H1 (cell line): Measurements from ENCODE around the gene ZFP36L1. TPM values are rescaled to one million over a fixed set of nuclear protein-coding genes. Genes with fewer than 3 reads are reported as not detected.

Experiments
- CTCF ChIA-PET: fragments of 300-600 bp; sonication (Branson Sonifier 250); formaldehyde crosslinking; loops from one replicate; lab custom pipeline; 2021; ENCODE audit not compliant: partially characterized antibody; lab: Charles Lee
- POLR2A ChIA-PET: fragments of 300-600 bp; sonication (Branson Sonifier 250); formaldehyde crosslinking; loops from one replicate; lab custom pipeline; 2021; ENCODE audit warnings: inconsistent platforms; ENCODE audit not compliant: partially characterized antibody; lab: Charles Lee
- DNase-seq, 2 experiments: peaks; one replicate each; pipeline versions ENCODE4 v3.0.0 to v3.0.0-alpha.2; 2010 to 2022; ENCODE audit warnings: low spot score in 2 of 2, low read depth in 1 of 2, mixed read lengths in 1 of 2
- FAIRE-seq: peaks from 2 replicates; lab custom pipeline; 2011; peaks lifted over from hg19 to GRCh38; lab: Jason Lieb, UNC
- H2AFZ ChIP-seq: 2 replicates; pipeline ENCODE4 v1.8.1; 2012; ENCODE audit warnings: low read length, inconsistent platforms
- H2AK5ac ChIP-seq: 2 replicates; pipeline ENCODE4 v1.6.1; 2013; ENCODE audit warnings: low read depth, low read length
- H2BK120ac ChIP-seq: replicated peaks from 2 replicates; pipeline ENCODE3; 2013; ENCODE audit warnings: low read depth, low read length, inconsistent platforms
- H2BK12ac ChIP-seq: 2 replicates; pipeline ENCODE4 v1.6.1; 2013; ENCODE audit warnings: low read depth, low read length
- H2BK15ac ChIP-seq: 2 replicates; pipeline ENCODE4 v1.6.1; 2013; ENCODE audit warnings: low read length
- H2BK20ac ChIP-seq: 2 replicates; pipeline ENCODE4 v1.6.1; 2013; ENCODE audit warnings: low read length
- H2BK5ac ChIP-seq: 2 replicates; pipeline ENCODE4 v1.6.1; 2013; ENCODE audit warnings: low read depth, low read length
- H3K14ac ChIP-seq: 2 replicates; pipeline ENCODE4 v1.6.1; 2013; ENCODE audit warnings: inconsistent platforms; ENCODE audit not compliant: insufficient read length
- H3K18ac ChIP-seq: 2 replicates; pipeline ENCODE4 v1.6.1; 2013; ENCODE audit warnings: low read length; ENCODE audit errors: extremely low read depth
- H3K23ac ChIP-seq: 2 replicates; pipeline ENCODE4 v1.6.1; 2013; ENCODE audit warnings: inconsistent platforms; ENCODE audit not compliant: insufficient read length
- H3K23me2 ChIP-seq: 2 replicates; pipeline ENCODE4 v1.6.1; 2013; ENCODE audit warnings: low read depth, low read length
- H3K27ac ChIP-seq: 2 replicates; pipeline ENCODE4 v1.6.1; 2011; ENCODE audit warnings: low read depth, low read length, inconsistent platforms
- H3K27me3 ChIP-seq, 4 experiments: replicated peaks in 1 of 4; 1 replicate in 1 of 4; 2 replicates in 3 of 4; pipeline versions ENCODE4 v1.6.1 to v1.8.1; 2011 to 2013; ENCODE audit warnings: low read length in 3 of 4, mild to moderate bottlenecking in 3 of 4, inconsistent platforms in 2 of 4, mixed read lengths in 2 of 4, moderate library complexity in 1 of 4; ENCODE audit not compliant: control insufficient read depth in 3 of 4, insufficient read depth in 3 of 4; ENCODE audit errors: extremely low read depth in 1 of 4
- H3K36me3 ChIP-seq, 4 experiments: 2 replicates each; pipeline versions ENCODE4 v1.6.1 to v1.8.1; 2011 to 2013; ENCODE audit warnings: mild to moderate bottlenecking in 4 of 4, low read length in 3 of 4, moderate library complexity in 2 of 4, control low read depth in 1 of 4, inconsistent platforms in 1 of 4; ENCODE audit not compliant: insufficient read depth in 4 of 4, control insufficient read depth in 2 of 4
- H3K4ac ChIP-seq: replicated peaks from 2 replicates; pipeline ENCODE3; 2013; ENCODE audit warnings: low read length, low read depth, mixed read lengths, inconsistent platforms; ENCODE audit not compliant: insufficient read length
- H3K4me1 ChIP-seq, 4 experiments: replicated peaks in 1 of 4; 1 replicate in 1 of 4; 2 replicates in 3 of 4; pipeline versions ENCODE4 v1.6.1 to v1.8.1; 2011 to 2013; ENCODE audit warnings: low read length in 3 of 4, inconsistent platforms in 2 of 4, mixed read lengths in 1 of 4; ENCODE audit not compliant: insufficient read depth in 4 of 4, control insufficient read depth in 3 of 4
- H3K4me2 ChIP-seq, 2 experiments: 2 replicates each; pipeline versions ENCODE4 v1.6.1 to v1.8.1; 2011 to 2013; ENCODE audit warnings: low read depth in 2 of 2, low read length in 2 of 2, control low read depth in 1 of 2, inconsistent platforms in 1 of 2, mild to moderate bottlenecking in 1 of 2; ENCODE audit not compliant: insufficient read depth in 1 of 2
- H3K4me3 ChIP-seq, 4 experiments: fragments of 200-600, 300-600 bp in 1 of 4; sonication (generic), shearing (Covaris generic), sonication (Bioruptor Twin) in 1 of 4; 2 replicates each; pipeline versions ENCODE4 v1.5.1 to v1.8.1; 2011 to 2016; ENCODE audit warnings: low read length in 4 of 4, low read depth in 3 of 4, control low read depth in 2 of 4, inconsistent platforms in 2 of 4, mild to moderate bottlenecking in 2 of 4, mixed read lengths in 1 of 4, moderate library complexity in 1 of 4; ENCODE audit not compliant: insufficient read depth in 2 of 4; ENCODE audit errors: extremely low read depth in 1 of 4
- H3K56ac ChIP-seq: replicated peaks from 2 replicates; pipeline ENCODE3; 2013; ENCODE audit warnings: low read depth, mild to moderate bottlenecking, mixed read lengths, low read length, inconsistent platforms; ENCODE audit not compliant: insufficient read length
- H3K79me1 ChIP-seq: 2 replicates; pipeline ENCODE4 v1.6.1; 2013; ENCODE audit warnings: low read depth, low read length, control low read depth
- H3K79me2 ChIP-seq, 2 experiments: 2 replicates each; pipeline versions ENCODE4 v1.6.1 to v1.8.1; 2012 to 2013; ENCODE audit warnings: low read length in 2 of 2, mild to moderate bottlenecking in 2 of 2, inconsistent platforms in 1 of 2; ENCODE audit not compliant: insufficient read depth in 2 of 2, control insufficient read depth in 1 of 2
- H3K9ac ChIP-seq, 4 experiments: replicated peaks in 1 of 4; 1 replicate in 1 of 4; 2 replicates in 3 of 4; pipeline versions ENCODE4 v1.6.1 to v1.8.1; 2011 to 2013; ENCODE audit warnings: low read depth in 3 of 4, low read length in 3 of 4, control low read depth in 2 of 4, mild to moderate bottlenecking in 2 of 4, moderate library complexity in 2 of 4, inconsistent platforms in 1 of 4; ENCODE audit errors: extremely low read depth in 1 of 4
- H3K9me3 ChIP-seq, 2 experiments: 2 replicates each; pipeline versions ENCODE4 v1.6.1 to v1.8.1; 2012 to 2013; ENCODE audit warnings: mild to moderate bottlenecking in 2 of 2, moderate library complexity in 2 of 2, control low read depth in 1 of 2, inconsistent platforms in 1 of 2, low read depth in 1 of 2, low read length in 1 of 2, mixed read lengths in 1 of 2; ENCODE audit not compliant: insufficient read depth in 2 of 2
- H4K20me1 ChIP-seq, 2 experiments: replicated peaks in 1 of 2; 2 replicates each; pipeline versions ENCODE3 to v1.8.1; 2011 to 2013; ENCODE audit warnings: inconsistent platforms in 2 of 2, low read length in 2 of 2, mild to moderate bottlenecking in 1 of 2; ENCODE audit not compliant: insufficient read depth in 2 of 2, control insufficient read depth in 1 of 2
- H4K5ac ChIP-seq: 2 replicates; pipeline ENCODE4 v1.6.1; 2013; ENCODE audit warnings: low read length, low read depth, mixed read lengths, inconsistent platforms; ENCODE audit not compliant: insufficient read length
- H4K8ac ChIP-seq: 2 replicates; pipeline ENCODE4 v1.8.0; 2013; ENCODE audit warnings: mild to moderate bottlenecking, moderate library complexity, low read length, inconsistent platforms; ENCODE audit not compliant: insufficient read depth; ENCODE audit errors: extremely low read depth
- H4K91ac ChIP-seq: replicated peaks from 2 replicates; pipeline ENCODE3; 2013; ENCODE audit warnings: low read length, mixed read lengths, inconsistent platforms; ENCODE audit not compliant: insufficient read length
- ASH2L ChIP-seq: fragments of 200-600, 300-600 bp; sonication (generic); IDR thresholded peaks from one replicate; pipeline ENCODE4 v1.7.1; 2017; ENCODE audit warnings: low read length
- BCL11A ChIP-seq, 2 experiments: IDR thresholded peaks; one replicate each; pipeline ENCODE4 v1.6.1; 2011; ENCODE audit warnings: low read depth in 2 of 2, low read length in 2 of 2, mild to moderate bottlenecking in 2 of 2
- CREB1 ChIP-seq: IDR thresholded peaks from 2 replicates; pipeline ENCODE4 v1.6.1; 2012; ENCODE audit warnings: inconsistent platforms
- FOSL1 ChIP-seq: IDR thresholded peaks from 2 replicates; pipeline ENCODE4 v1.6.1; 2011; ENCODE audit warnings: mild to moderate bottlenecking, low read depth, low read length, moderate library complexity; ENCODE audit not compliant: insufficient read depth
- HDAC6 ChIP-seq: IDR thresholded peaks from one replicate; pipeline ENCODE4 v1.7.1; 2012; ENCODE audit warnings: low read depth, mild to moderate bottlenecking, inconsistent platforms, low read length, moderate library complexity
- RAD21 ChIP-seq, 2 experiments: IDR thresholded peaks in 1 of 2; conservative IDR thresholded peaks in 1 of 2; 2 replicates each; pipeline ENCODE4 v1.6.1; 2011; ENCODE audit warnings: low read depth in 2 of 2, low read length in 2 of 2, improper control_type of control experiment in 1 of 2, inconsistent platforms in 1 of 2, mild to moderate bottlenecking in 1 of 2, moderate library complexity in 1 of 2
- RFX5 ChIP-seq: IDR thresholded peaks from 2 replicates; pipeline ENCODE4 v1.6.1; 2011; ENCODE audit warnings: low read depth, low read length, improper control_type of control experiment, borderline replicate concordance
- SAP30 ChIP-seq: fragments of 300-600 bp; sonication (generic); IDR thresholded peaks from 2 replicates; pipeline ENCODE4 v1.7.1; 2012; ENCODE audit warnings: low read length, moderate library complexity, mild to moderate bottlenecking, inconsistent platforms; ENCODE audit not compliant: insufficient read depth, insufficient replicate concordance
- SIN3A ChIP-seq, 2 experiments: IDR thresholded peaks in 1 of 2; conservative IDR thresholded peaks in 1 of 2; 2 replicates each; pipeline ENCODE4 v1.6.1; 2011 to 2012; ENCODE audit warnings: low read length in 2 of 2, improper control_type of control experiment in 1 of 2, low read depth in 1 of 2, mild to moderate bottlenecking in 1 of 2
- SUZ12 ChIP-seq: fragments of 200-600 bp; sonication (generic); IDR thresholded peaks from 2 replicates; pipeline ENCODE4 v1.6.1; 2012; ENCODE audit warnings: mild to moderate bottlenecking, inconsistent platforms, low read length, moderate library complexity, mixed read lengths
- TBP ChIP-seq: IDR thresholded peaks from 2 replicates; pipeline ENCODE4 v1.6.1; 2011; ENCODE audit warnings: low read depth, low read length, improper control_type of control experiment
- WGBS, 2 experiments: shearing (Covaris generic) in 1 of 2; methylation state at CpG; one replicate each; pipeline versions ENCODE4 v1.1.6 to v1.1.7; 2013 to 2015; ENCODE audit warnings: low lambda C conversion rate in 2 of 2, mixed read lengths in 2 of 2, inconsistent platforms in 1 of 2, low coverage in 1 of 2, missing lambda C conversion rate in 1 of 2; ENCODE audit not compliant: insufficient replicate concordance in 2 of 2, insufficient coverage in 1 of 2, insufficient read length in 1 of 2; ENCODE audit errors: extremely low coverage in 1 of 2, missing lambda C conversion rate in 1 of 2; 5-methylcytosine and 5-hydroxymethylcytosine counted together
- polyA plus RNA-seq, 7 experiments: library from polyadenylated mRNA; depleted of rRNA in 3 of 7; stranded (reverse) in 5 of 7; unstranded in 2 of 7; fragments of >200 nt in 5 of 7; fragments of 200-250 nt in 2 of 7; gene quantifications; 1 replicate in 5 of 7; 2 replicates in 1 of 7; 4 replicates in 1 of 7; pipeline versions ENCODE4 v1.2.1 to v1.2.3, GENCODE V29; 2011 to 2013; ENCODE audit warnings: missing spikeins in 2 of 7, mixed read lengths in 2 of 7
- total RNA-seq: library from RNA; stranded (reverse); fragmentation: NEBNext Ultra II Directional; extraction: Animal tissue kit (Norgen Biotek cat#: 25700); gene quantifications from 2 replicates; pipeline ENCODE4 v1.2.1, GENCODE V29; 2021

ZFP36L1 gene
- total and polyA plus RNA-seq, 2 of the 8 experiments (the other 6 are each of a cell fraction or from before 2014, with no cell fraction given): 80.4 to 132 TPM

DNA sequence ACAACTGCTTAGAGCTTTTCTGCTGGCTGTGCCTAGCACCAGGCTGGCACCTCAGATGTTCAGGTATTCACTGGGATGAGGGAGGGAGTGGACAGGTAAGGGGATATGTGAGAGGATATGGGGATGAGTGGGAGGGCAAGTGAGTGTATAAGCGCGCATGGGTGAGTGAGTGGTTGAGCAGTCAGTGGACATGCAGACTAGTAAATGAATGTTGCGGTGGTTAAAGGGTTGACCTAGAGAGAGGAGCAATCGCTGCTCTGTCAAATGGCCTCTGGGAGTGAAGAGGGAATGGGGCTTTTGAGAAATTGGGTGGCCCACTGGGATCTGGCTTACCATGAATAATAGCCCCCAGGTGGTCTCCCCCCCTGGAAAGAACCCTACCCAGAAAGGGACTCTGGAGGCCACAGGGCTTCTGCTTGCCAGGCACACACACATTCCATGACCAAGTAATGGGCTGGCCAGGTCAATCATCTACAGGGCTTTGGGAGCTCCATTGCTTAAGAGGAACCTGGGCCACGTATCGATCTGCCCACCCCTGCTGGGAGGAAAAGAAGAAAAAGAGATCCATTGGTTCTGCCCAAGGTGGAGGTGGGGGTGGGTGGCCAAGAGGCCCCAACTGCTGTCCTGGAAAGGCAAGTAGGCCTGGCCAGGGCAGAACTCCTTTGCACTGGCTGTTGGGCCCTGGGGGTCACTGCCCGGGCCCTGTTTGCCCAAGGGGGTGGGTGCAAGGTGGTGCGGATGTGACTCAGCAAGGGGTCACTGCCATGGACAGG is 30.8 kb upstream of the ZFP36L1 start:
- CTCF ChIA-PET: interaction anchor here (0.6 to 5.3 kb wide), 16 partner anchors 9 to 879 kb away, joined by 3 to 47 read pairs (median 4); no protein-coding TSS in a partner anchor
- no peak overlapping the region for H2BK120ac ChIP-seq
- TF ChIP-seq SAP30 (no peak), TBP (no peak), SUZ12 (no peak), BCL11A (IDR thresholded peaks at IDR 0.05; ENCODE audit: low read depth in 2 of 2, low read length in 2 of 2) (no peak), ASH2L (no peak), HDAC6 (no peak), FOSL1 (no peak), CREB1 (no peak), SIN3A (conservative IDR thresholded peaks at IDR 0.05 in 1 of 2, IDR thresholded peaks at IDR 0.05 in 1 of 2; ENCODE audit: low read depth in 1 of 2, low read length in 2 of 2) (no peak), RFX5 (no peak), RAD21 (IDR thresholded peaks at IDR 0.05 in 1 of 2, conservative IDR thresholded peaks at IDR 0.05 in 1 of 2; ENCODE audit: low read depth in 2 of 2, low read length in 2 of 2) (no peak)

More for the DNA sequence above, 30.8 kb upstream of the ZFP36L1 start:
- POLR2A ChIA-PET: interaction anchor here (0.9 to 5.3 kb wide), 2 partner anchors 14 to 31 kb away, joined by 4 to 30 read pairs; partner anchors contain the start of gene ZFP36L1
- H3K23ac ChIP-seq: no peak overlapping the region
- H4K5ac ChIP-seq: no peak overlapping the region
- H2BK5ac ChIP-seq: 0 out of 2 replicates have a peak overlapping the region, but pooled peaks have one; percentile 38
- FAIRE-seq (no peak), DNase-seq (no peak)
- H2BK12ac ChIP-seq: 0 out of 2 replicates have a peak overlapping the region, but pooled peaks have one; percentile 32
- H3K27me3 ChIP-seq: no peaks in the 10 kb centered on the region
- H2BK20ac ChIP-seq: no peak overlapping the region
- no peaks in the 10 kb centered on the region for H4K20me1 ChIP-seq
- H3K56ac ChIP-seq: no peak overlapping the region
- H3K9me3 ChIP-seq: no peaks in the 10 kb centered on the region
- peak overlapping the region; percentile 42; the same call in 1 of the 2 replicates for H4K8ac ChIP-seq
- no peak overlapping the region for H2BK15ac ChIP-seq
- no peak overlapping the region for H3K4me3 ChIP-seq
- H3K4me1 ChIP-seq: peaks cover under 1 to 11% (median 5%) of the 10 kb centered on the region in 4 experiments; a peak in 6 of 7 replicates
- no peak overlapping the region for H3K27ac ChIP-seq
- no peak overlapping the region for H3K18ac ChIP-seq
- H3K4ac ChIP-seq: no peak overlapping the region
- H3K79me1 ChIP-seq: no peaks in the 10 kb centered on the region
- no peaks in the 10 kb centered on the region for H3K36me3 ChIP-seq
- no peaks in the 10 kb centered on the region for H3K23me2 ChIP-seq
- H2AK5ac ChIP-seq: no peak overlapping the region
- H2AFZ ChIP-seq: no peak overlapping the region
- 95% methylated on average over 8 of the region's 8 CpGs; no CpG with 5 or more reads in 1 of the 2 experiments for WGBS, 2 experiments
- no peaks in the 10 kb centered on the region for H3K79me2 ChIP-seq
- no peak overlapping the region for H4K91ac ChIP-seq
- H3K14ac ChIP-seq: no peak overlapping the region
- no peak overlapping the region for H3K4me2 ChIP-seq
- H3K9ac ChIP-seq: no peak overlapping the region
